Lung microvascular endothelial cell (primary cell): ENCODE data around the gene CKAP5. TPM values are rescaled to one million over a fixed set of nuclear protein-coding genes. Genes with fewer than 3 reads are reported as not detected.

Experiments
- DNase-seq, 2 donors: peaks; one replicate each; pipeline versions ENCODE4 v3.0.0 to v3.0.0-alpha.2; 2010; ENCODE audit warnings: low read depth in 2 of 2
- total RNA-seq: library from RNA; depleted of rRNA; stranded (reverse); fragments of >200 nt; gene quantifications from 2 replicates; pipeline ENCODE4 v1.2.1, GENCODE V29; 2014

CKAP5 gene
- total RNA-seq, 1 donor from 2014 or later: 42.5 TPM

DNA sequence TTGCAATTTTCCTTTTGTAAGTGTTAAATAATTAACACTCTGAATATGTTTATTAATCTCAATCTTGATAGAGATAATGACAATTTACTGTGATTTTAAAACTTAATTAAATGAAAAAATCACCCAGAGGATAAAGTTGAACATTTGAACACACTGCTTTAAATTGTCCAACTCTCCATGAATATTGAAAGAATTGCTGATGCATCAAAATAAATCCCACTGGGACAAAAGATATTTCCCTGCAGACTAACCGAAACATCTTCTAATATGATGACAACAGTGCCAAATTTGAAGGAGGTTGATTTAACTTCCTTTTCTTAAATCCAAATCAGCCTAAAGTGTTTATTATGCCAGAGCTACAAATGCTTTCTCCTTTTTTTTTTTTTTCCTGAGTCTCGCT is 79.4 kb downstream of the CKAP5 start:
- no peak for DNase-seq

DNA sequence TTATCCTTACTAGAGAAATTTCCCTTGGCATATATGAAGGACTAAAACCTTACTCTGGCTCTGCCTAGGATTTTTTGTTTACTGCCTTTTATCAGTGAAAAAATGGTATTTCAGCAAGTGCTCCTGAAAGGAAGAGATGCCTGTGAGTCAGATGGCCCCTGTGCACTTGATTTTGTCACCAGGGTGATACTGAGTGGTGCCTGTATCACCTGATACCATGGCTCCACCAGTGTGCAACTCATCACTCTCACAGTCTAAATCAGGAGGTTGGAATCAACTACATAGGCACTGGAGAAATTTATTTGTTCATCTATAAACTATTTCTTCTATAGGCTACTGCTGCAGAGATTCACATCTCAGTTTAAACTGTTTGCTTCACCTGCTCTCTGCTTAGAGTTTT is 83.8 kb downstream of the CKAP5 start:
- no peak for DNase-seq

DNA sequence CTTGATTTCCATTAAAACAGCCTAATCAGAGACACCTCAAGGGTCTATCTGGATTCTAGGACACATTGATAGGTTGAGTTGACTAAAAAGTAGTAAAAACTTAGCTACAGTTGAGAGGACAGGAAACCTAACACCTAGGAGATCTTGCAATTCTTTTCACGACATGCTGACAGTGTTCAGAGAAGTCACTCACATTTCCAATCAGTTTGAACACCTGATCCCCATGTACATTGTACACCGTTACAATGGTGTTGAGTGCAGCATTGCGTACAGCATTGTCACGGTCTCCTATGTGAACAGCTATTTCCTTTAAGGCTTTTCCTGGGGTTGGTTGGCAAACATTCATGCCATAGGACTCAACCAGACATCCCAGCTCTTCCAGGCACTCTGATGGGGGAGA is 84.3 kb downstream of the CKAP5 start:
- no peak for DNase-seq

DNA sequence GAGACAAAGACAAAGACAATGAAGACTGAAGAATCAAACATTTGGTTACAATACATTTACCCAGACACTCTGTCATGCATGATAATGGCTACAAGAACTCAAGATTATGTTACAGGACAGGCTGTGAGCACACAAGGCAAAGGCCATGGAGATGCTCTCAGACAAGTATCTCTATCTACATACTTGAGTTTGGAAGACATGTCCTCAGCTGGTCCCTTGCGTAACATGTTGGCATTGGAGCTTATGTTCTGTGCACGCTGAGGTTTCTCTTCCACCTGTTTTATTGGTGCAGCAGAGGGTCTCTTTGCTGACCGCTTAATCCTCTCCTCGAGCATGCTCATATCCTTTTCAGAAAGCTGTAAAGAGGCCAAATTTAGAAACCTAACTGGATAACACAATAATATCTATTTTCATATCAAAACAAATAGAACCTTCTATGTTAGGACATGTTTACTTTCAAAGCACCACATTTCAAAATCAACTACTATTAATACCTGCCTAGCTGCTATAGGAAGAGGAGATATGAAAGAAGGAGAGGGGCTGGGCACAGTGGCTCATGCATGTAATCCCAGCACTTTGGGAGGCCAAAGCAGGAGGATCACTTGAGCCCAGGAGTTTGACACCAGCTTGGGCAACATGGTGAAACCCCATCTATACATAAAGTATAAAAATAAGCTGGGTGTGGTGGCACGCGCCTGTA is 85.5 kb downstream of the CKAP5 start:
- DNase-seq: no peak

DNA sequence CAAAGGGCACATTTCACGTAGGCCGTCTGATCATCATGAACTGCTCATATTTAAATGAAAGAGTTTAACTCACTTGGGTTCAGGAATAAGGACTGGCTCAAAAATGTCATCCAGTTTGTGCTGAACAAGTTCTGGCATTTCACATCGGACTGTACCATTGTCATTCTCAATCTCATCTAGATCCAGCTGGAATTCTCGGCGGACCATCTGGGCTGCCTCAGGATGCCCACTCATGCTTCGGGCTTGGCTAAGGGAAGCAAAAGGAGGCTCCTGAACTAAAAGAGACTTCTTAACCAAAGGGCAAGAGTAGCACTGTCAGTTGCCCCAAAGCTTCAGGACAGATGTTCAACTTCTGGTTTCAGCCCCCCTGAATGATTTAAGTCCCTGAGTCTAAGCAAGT is 86.9 kb downstream of the CKAP5 start:
- DNase-seq: no peak

DNA sequence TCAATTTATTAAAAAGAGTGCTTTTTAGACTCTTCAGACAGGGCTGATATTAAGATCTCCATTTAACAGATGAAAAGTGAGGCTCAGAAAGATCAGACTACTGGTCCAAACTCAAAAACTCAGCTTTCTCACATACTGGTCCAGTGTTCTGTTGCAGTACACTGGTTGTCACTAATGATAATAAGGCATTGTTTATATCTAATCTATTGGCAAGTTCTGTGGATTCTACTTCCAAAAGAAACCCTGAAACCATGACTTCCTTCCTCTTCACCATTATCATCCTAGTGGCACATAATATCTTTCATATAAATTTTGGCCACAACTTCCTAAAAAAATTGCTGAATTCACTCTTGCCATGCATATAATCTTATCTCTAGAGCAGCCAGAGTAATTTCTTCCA is 90.1 kb downstream of the CKAP5 start:
- DNase-seq: peak in 1 of 2 donors; percentile 59

DNA sequence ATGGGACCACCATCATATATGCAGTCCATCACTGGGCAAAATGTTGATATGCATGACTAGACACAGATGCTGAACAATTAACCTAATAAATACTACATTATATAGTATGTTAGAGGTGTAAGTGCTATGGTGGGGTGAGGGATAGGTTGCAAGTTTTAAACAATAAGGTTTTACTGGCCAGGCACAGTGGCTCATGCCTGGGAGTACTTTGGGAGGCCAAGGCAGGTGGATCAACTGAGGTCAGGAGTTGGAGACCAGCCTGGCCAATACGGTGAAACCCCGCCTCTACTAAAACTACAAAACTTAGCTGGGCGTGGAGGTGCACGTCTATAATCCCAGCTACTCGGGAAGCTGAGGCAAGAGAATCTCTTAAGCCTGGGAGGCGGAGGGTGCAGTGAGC is 98.9 kb downstream of the CKAP5 start:
- DNase-seq: no peak

DNA sequence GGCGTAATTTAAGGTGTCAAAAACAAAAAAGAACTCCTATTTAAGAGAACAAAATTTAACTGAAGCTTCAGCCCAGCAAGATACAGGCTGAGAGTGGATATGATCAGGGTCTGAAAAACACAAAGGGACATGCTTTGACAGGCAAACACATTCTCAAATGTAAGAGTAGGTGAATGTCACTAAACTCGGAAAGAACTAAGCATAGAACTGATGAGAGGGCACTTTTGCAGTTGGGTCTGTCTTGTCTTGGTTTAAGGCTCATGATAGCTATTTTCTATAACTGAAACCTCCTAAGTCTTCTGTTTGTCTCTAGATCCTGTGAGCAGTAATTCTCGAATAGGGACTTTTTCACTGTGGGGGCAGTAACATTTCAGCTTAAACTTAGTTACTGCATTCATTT is 100.1 kb downstream of the CKAP5 start:
- no peak for DNase-seq

DNA sequence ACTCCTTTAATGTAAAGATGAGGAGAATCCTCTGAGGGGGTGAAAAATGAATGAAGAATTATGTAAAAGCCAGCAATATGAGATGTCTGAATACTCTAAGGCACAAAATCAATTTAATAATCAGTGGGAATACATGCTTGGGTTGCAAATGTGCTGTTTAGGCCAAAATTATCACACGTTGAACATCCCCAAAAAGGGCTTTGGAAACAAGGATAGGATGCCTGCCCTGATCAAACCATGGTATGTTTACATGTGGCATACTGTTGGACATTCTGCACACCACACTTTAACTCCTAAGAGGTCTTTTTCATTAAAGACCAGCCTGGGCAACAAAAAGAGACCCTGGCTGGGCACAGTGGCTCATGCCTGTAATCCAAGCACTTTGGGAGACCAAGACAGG is 100.8 kb downstream of the CKAP5 start:
- no peak for DNase-seq

DNA sequence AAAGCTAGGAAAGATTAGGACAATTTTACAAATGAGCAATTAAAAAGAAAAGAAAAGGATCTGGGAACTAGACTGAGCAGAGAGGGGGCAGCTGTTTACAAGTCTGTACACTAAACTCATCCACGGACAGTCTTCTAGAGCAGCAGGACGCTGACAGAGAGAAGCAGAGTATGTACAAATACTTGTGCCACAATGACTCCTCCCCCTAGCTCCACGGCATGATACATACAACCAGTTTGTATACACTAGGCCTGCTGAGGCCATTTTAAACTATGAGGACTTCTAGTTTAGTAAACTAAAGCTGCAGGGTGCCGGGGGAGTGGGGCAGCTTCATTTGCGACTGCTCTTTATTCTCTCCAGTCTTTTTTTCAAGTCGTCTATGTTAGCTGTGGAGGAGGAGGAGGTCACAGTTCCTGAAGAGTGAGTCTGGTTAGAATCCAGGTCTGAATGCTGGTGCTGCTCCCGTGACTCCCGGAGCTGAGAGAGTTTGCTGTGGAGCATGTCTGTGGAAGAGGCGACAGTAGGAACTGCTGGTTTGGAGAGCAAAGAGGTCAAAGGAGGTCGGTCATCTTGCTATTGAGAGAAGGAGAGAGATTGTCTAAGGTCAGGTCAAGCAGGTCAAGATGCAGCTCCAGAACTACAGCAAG is 102.3 kb downstream of the CKAP5 start:
- DNase-seq: no peak

DNA sequence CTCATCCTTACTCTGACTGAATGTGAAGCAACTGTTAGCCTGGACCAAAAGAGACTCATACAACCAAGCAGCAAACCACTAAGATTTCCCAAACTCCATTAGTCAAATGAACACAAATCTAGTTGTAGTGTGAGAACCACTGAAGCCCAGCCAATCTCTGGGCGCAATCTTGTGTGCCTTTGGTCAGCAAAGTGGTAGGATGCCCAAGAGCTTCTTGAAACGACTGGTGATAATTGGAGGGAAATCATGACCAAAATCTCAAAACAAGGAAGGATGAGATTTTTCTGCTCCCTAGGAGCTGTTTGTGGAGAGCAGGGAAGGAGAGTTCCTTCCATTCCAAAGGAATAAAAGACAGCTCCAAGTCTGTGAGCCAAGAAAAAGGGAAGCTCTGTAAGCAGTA is 103.0 kb downstream of the CKAP5 start:
- DNase-seq: no peak

DNA sequence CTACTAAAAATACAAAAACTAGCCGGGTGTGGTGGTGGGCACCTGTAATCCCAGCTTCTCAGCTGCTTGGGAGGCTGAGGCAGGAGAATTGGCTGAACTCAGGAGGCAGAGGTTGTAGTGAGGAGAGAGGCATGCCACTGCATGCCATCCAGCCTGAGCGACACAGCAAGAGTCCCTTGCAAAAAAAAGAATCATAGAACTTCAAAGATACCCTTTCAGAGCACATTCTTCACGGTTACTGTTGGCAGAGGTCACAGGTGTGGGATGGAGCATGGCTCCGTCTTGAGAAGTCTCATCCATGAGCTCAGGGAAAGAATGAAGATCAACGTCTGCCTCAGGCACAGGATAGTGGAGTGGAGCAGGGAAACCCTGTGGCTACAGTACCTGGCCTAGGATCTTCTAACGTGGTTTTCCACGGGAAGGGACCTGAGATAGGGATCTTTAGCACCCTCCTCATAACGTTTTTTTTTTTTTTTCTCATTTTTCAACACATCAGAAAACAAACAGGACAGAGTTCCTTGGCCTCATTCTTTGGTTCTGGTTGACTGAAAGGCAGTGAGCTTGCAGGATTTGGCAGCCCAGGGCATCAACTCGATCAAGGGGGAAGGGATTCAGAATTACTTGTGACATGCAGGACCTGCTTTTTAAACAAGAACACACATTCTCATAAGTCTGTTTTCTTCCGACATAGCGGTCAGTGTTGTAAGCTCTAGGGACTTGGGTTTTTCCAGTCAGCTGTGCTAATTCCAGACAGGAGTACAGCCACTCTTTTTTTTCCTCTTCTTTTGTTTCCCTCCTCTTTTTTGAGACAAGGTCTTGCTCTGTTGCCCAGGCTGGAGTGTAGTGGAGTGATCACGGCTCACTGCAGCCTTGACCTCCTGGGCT is 104.2 kb downstream of the CKAP5 start:
- no peak for DNase-seq

DNA sequence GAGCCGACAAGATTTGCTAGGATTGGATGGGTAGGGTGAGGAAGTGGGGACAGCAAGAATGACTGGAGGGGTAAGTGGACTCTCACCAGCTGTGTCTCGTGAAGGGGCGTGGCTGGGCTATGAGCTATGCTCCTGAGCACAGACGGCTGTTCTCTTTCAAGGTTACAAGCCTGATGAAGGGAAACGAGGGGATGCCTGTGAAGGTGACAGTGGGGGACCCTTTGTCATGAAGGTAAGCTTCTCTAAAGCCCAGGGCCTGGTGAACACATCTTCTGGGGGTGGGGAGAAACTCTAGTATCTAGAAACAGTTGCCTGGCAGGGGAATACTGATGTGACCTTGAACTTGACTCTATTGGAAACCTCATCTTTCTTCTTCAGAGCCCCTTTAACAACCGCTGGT is 107.2 kb downstream of the CKAP5 start:
- no peak for DNase-seq

DNA sequence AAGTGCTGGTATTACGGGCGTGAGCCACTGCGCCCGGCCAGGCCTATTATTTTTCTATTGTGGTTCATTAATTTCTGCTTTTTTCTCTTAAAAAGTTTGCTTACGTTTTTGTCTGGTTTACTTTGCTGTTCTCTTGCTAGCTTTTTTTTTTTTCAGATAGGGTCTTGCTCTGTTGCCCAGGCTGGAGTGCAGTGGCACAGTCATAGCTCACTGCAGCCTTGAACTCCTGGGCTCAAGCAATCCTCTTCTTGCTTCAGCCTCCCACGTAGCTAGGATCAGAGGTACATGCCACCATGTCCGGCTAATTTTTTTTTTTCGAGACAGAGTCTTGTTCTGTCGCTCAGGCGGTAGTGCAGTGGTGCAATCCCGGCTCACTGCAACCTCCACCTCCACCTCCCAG is 108.4 kb downstream of the CKAP5 start:
- no peak for DNase-seq

DNA sequence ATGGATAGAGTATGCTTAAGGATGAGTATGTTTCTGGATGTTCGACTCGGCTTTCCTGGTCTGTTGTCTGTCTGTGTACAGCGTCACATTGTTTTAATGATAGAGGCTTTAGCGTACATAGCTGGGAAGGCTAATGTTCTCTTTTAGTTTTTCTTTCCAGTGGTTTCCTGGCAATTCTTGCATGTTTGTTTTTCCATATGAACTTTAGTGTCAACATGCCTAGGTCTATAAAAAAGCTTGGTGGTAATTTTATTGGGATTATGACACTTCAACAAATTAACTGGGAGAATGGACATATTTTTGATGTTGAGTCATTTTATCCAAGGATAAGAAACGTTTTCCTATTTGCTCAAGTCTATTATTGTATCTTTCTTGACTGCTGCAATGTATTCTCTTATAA is 109.5 kb downstream of the CKAP5 start:
- DNase-seq: peak in 1 of 2 donors; percentile 86

DNA sequence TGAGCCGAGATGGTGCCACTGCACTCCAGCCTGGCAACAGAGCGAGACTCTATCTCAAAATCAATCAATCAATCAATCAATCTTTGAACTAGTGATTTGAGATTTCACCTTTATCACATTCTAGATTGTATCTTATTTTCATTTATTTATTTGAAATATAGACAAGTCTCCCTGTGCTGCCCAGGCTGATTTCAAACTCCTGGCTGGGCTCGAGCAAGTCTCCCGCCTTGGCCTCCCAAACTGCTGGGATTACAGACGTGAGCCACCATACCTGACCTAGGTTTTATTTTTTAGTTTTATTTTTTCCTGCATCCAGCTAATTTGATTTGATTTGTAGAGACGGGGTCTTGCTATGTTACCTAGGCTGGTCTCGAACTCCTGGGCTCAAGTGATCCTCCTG is 109.9 kb downstream of the CKAP5 start:
- no peak for DNase-seq

DNA sequence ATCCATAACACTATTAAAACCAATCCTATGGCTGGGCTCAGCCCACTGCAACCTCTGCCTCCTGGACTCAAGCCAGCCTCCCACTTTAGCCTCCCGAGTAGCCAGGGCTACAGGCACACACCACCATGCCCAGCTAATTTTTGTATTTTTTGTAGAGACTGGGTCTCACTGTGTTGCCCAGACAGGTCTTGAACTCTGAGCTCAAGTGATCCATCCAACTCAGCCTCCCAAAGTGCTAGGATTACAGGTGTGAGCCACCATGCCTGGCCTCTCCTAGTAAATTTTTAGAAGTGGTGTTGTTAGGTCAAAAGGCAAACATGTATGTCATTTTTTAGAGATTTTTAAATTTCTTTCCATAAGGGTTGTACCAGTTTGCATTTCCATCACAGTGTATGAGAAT is 112.8 kb downstream of the CKAP5 start:
- DNase-seq: no peak

DNA sequence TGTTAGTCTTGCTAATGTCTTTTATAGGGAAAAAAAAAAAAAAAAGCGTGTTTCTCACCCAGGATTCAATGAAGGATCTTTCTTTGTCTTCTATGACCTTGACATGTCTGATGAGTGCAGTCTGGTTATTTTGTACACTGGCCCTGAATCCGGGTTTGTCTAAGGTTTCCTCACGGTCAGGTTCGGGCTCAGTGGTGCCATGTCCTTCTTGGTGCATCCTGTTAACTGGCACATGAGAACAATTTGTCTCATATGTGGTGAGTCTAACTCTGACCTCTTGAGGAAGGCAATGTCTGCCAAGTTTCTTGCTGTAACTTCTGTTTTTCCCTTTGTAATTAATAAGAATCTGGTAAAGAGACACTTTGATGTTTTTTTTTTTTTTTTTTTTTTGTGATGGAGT is 114.5 kb downstream of the CKAP5 start:
- no peak for DNase-seq

DNA sequence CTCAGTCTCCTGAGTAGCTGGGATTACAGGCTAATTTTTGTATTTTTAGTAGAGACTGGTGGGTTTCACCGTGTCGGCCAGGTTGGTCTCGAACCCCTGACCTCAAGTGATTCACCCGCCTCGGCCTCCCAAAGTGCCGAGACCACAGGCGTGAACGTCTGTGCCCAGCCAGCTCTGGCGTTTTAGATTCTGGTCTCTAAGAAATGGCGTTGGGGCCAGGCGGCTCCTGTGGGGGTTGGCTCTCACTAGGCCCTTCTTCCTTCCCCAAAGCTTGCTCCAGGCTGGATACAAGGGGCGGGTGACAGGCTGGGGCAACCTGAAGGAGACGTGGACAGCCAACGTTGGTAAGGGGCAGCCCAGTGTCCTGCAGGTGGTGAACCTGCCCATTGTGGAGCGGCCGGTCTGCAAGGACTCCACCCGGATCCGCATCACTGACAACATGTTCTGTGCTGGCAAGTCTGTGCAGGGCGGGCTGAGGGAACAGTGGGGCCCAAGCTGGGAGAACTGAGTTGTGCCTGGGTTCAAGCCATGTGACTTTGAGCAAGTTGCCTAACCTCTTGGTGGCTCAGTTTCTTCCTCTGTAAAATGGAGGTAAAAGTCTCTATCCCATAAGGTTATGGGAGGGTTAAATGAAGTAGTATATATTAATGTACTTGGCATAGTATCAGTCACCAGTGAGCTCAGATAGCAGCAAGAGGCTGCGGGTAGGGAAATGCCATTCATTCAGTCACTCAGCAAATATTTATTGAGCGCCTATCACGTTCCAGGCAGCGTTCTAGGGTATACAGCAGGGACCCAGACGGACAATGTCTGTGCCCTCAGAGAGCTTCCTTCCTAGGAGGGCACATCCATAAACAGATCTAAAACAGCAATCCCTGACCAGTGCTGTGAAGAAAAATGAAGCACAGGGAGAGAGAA is 116.7 kb downstream of the CKAP5 start:
- DNase-seq: no peak

DNA sequence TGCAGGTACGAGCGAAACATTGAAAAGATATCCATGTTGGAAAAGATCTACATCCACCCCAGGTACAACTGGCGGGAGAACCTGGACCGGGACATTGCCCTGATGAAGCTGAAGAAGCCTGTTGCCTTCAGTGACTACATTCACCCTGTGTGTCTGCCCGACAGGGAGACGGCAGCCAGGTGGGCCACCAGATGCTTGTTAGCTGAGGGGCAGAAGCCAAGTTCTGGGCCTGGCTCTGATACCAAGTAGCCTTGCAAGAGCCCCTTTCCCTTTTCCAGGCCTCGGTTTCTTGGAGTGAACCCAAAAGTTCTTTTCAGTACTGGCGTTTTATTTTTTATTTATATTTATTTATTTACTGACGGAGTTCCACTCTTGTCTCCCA is 117.4 kb downstream of the CKAP5 start:
- no peak for DNase-seq

DNA sequence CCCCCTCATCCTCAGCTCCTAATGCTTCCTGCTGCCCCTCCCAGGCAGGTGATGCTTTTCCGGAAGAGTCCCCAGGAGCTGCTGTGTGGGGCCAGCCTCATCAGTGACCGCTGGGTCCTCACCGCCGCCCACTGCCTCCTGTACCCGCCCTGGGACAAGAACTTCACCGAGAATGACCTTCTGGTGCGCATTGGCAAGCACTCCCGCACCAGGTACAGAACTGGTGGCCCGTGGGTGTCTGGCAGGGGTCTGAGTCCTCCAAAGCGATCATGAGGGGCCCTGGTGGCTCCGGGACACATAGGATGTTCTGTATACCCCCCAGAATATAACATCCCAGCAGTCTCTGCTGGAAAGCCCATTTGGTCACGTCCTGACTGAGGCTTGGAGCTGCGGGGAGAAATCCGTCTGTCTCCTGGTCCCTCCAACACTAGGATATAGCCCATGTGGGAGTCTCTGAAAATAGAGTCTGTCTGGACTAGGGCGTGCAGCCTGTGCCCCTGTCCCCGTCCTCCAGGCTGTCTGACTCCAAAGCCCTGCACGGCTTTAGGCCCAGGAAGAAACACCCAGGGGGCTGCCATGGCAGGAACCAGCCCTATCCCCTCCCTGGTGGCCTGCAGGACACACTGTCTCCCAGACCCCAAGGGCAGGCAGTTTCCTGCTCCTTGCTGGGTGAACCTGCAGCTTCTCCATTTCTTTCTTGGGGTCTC is 118.0 kb downstream of the CKAP5 start:
- no peak for DNase-seq
